Thyroid gland (tissue), 4 donors: ENCODE results near the gene WDR37. TPM values are rescaled to one million over a fixed set of nuclear protein-coding genes. Genes with fewer than 3 reads are reported as not detected.
A peak's percentile ranks its signal among the peaks of the same experiment; 100 is the strongest.

Experiments used
- DNase-seq, 2 donors: peaks; one replicate each; pipeline ENCODE4 v3.0.0-alpha.2; 2019
- H3K27ac ChIP-seq, 3 donors: fragments of 200-600 bp; sonication (generic); 1 replicate in 2 of 3; 2 replicates in 1 of 3; pipeline ENCODE4 v1.5.1; 2016 to 2019; ENCODE audit warnings: mild to moderate bottlenecking in 1 of 3, moderate library complexity in 1 of 3
- H3K27me3 ChIP-seq: fragments of 200-600 bp; sonication (generic); one replicate; pipeline ENCODE4 v1.5.1; 2019
- H3K36me3 ChIP-seq, 2 donors: fragments of 200-600 bp; sonication (generic); one replicate each; pipeline ENCODE4 v1.5.1; 2016 to 2019
- H3K4me1 ChIP-seq, 2 donors: fragments of 200-600 bp; sonication (generic); one replicate each; pipeline ENCODE4 v1.5.1; 2017 to 2019
- H3K4me3 ChIP-seq, 3 donors: fragments of 200-600 bp; sonication (generic); replicated peaks in 1 of 3; 1 replicate in 2 of 3; 2 replicates in 1 of 3; pipeline ENCODE4 v1.5.1; 2016; ENCODE audit warnings: mild to moderate bottlenecking in 1 of 3
- H3K9me3 ChIP-seq: fragments of 200-600 bp; sonication (generic); one replicate; pipeline ENCODE4 v1.5.1; 2017
- CTCF ChIP-seq, 6 experiments: fragments of 200-600 bp in 3 of 6; fragments of 450-650 bp in 3 of 6; sonication (generic) in 3 of 6; IDR thresholded peaks; one replicate each; pipeline ENCODE4 v1.5.1; 2016 to 2019; ENCODE audit warnings: antibody characterized with exemption in 6 of 6, mild to moderate bottlenecking in 2 of 6, inconsistent platforms in 1 of 6, moderate library complexity in 1 of 6
- POLR2A ChIP-seq, 2 donors: fragments of 450-650 bp; IDR thresholded peaks; one replicate each; pipeline ENCODE4 v1.6.1; 2017; ENCODE audit warnings: antibody characterized with exemption in 2 of 2, mild to moderate bottlenecking in 2 of 2, moderate library complexity in 1 of 2
- WGBS, 2 donors: methylation state at CpG; one replicate each; pipeline ENCODE4 v1.1.5; 2017; 5-methylcytosine and 5-hydroxymethylcytosine counted together
- intact Hi-C: fragments of 100-400 bp; cut with DNase I; formaldehyde crosslinking; loops from one replicate; pipeline ENCODE4 v1.15.1; 2023
- total RNA-seq, 4 donors: library from RNA; depleted of rRNA; stranded (reverse); fragments of >200 nt; gene quantifications; one replicate each; pipeline ENCODE4 v1.2.3, GENCODE V29; 2016

Gene WDR37
- total RNA-seq, 4 donors from 2014 or later = 15.2 to 26.3 (median 16.4) TPM

DNA sequence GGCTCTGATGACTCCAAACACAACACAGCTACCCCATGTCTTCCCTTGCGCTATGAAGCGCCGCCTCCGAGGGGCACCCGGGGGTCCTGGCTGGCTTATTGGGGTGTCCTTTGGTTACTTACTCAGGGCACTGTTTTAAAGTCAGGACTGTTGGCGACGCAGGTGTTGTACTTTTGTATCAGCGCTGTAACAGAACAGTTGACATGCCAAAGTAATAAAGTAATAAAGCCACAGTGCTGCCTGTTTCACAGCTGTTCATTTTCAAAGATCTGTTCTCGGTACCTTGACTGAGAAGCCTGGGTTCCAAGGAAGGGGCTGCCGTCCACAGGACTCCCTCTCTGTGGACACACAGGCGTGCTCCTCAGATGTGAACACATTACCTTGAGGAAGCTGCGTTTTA, 64.1 kb downstream of the WDR37 start:
- intact Hi-C loops = no loop called here
- Histone ChIP-seq H3K27me3 (no peaks in the 10 kb centered on the region), H3K4me3 (no peak overlapping the region), H3K4me1 (peaks cover 0 to 6% of the 10 kb centered on the region in 2 donors), H3K9me3 (no peaks in the 10 kb centered on the region), H3K27ac (no peak overlapping the region), H3K36me3 (peaks cover 22 to 27% of the 10 kb centered on the region in 2 donors)
- TF ChIP-seq POLR2A (IDR thresholded peaks at IDR 0.05) (no peak), CTCF (IDR thresholded peaks at IDR 0.05) (no peak)
- no peak for DNase-seq
- WGBS, 2 donors = 83 to 85% methylated on average over 12 of the region's 12 CpGs

GRCh38 chr10:1120801-1121211, 64.6 kb downstream of the WDR37 start:
- no peak overlapping the region for H3K27ac ChIP-seq
- DNase-seq = no peak
- peaks cover 0 to 6% of the 10 kb centered on the region in 2 donors for H3K4me1 ChIP-seq
- intact Hi-C loops = no loop called here
- H3K4me3 ChIP-seq = no peak overlapping the region
- no peaks in the 10 kb centered on the region for H3K27me3 ChIP-seq
- no peak for TF ChIP-seq CTCF (IDR thresholded peaks at IDR 0.05)
- TF ChIP-seq POLR2A (IDR thresholded peaks at IDR 0.05) = no peak
- no peaks in the 10 kb centered on the region for H3K9me3 ChIP-seq
- peaks cover 27 to 28% of the 10 kb centered on the region in 2 donors for H3K36me3 ChIP-seq
- 81 to 82% methylated on average over 22 of the region's 22 CpGs for WGBS, 2 donors

DNA sequence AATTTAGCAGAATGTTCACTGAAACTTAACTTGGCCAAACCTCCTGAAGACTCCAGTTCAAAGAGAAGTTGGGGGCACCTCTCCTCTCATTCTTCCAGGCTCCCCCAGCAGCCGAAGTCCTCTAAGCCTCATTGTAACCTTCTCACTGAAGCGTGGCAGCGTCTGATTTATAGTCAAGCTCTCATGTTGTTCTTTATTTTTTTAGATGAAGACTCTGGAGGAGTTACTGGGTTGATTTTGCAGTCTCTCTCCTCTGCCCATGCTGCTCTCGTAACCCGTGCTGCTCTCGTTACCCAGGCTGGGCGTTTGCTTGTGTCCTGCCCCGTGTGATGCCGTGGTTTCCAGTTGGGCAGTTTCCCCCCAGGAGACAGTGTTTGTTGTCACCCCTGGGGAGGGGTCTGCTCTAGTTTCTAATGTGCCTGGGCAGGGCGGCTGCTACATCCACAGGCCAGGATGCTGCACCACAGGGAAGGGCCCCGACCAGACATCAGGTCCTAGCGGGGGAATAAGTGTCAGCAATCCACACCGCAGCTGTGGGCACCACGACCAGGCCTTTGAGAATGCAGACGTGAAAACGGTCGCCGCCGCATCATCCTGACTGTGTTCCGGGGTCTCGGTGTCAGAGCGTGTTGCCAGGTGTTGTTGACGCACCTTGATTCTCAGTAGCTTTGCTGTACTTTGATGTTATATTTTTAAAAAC, 65.2 kb downstream of the WDR37 start:
- Histone ChIP-seq H3K4me1 (peaks cover 0 to 6% of the 10 kb centered on the region in 2 donors), H3K4me3 (no peak overlapping the region), H3K27ac (no peak overlapping the region), H3K36me3 (peaks cover 26 to 27% of the 10 kb centered on the region in 2 donors), H3K27me3 (no peaks in the 10 kb centered on the region), H3K9me3 (no peaks in the 10 kb centered on the region)
- DNase-seq = peak; percentile 57 to 62
- 71 to 75% methylated on average over 19 to 23 of the region's 23 CpGs for WGBS, 2 donors
- TF ChIP-seq CTCF (IDR thresholded peaks at IDR 0.05) (no peak), POLR2A (IDR thresholded peaks at IDR 0.05) (no peak)
- intact Hi-C loops = no loop called here

- no peak for TF ChIP-seq CTCF (IDR thresholded peaks at IDR 0.05)
- no peak for TF ChIP-seq POLR2A (IDR thresholded peaks at IDR 0.05)
These were observed 66.2 kb downstream of the WDR37 start for GRCh38 chr10:1122349-1122748.

GRCh38 chr10:1123198-1123597, 67.0 kb downstream of the WDR37 start:
- H3K27me3 ChIP-seq = no peaks in the 10 kb centered on the region
- no peak for DNase-seq
- peaks cover 18 to 29% of the 10 kb centered on the region in 2 donors for H3K36me3 ChIP-seq
- TF ChIP-seq POLR2A (IDR thresholded peaks at IDR 0.05) (no peak), CTCF (IDR thresholded peaks at IDR 0.05) (no peak)
- no peaks in the 10 kb centered on the region for H3K9me3 ChIP-seq
- H3K4me3 ChIP-seq = no peak overlapping the region
- no peak overlapping the region for H3K27ac ChIP-seq
- peaks cover 0 to 6% of the 10 kb centered on the region in 2 donors for H3K4me1 ChIP-seq
- intact Hi-C loops = no loop called here
- WGBS, 2 donors = 92 to 95% methylated on average over 5 of the region's 5 CpGs

More at GRCh38 chr10:1122349-1122748, 66.2 kb downstream of the WDR37 start:
- H3K4me3 ChIP-seq = no peak overlapping the region
- no peaks in the 10 kb centered on the region for H3K9me3 ChIP-seq
- H3K36me3 ChIP-seq = peaks cover 18 to 29% of the 10 kb centered on the region in 2 donors
- DNase-seq = no peak
- no peak overlapping the region for H3K27ac ChIP-seq
- no peaks in the 10 kb centered on the region for H3K27me3 ChIP-seq
- H3K4me1 ChIP-seq = peaks cover 0 to 6% of the 10 kb centered on the region in 2 donors
- WGBS, 2 donors = 70 to 72% methylated on average over 6 of the region's 6 CpGs
- intact Hi-C loops = no loop called here
